Stimulated activated CD8-positive, alpha-beta memory T cell treated with anti-CD3 and anti-CD28 coated beads, Interleukin-4, amount 100 ng/mL, for 1 hour (primary cell): ENCODE results near the gene XIRP2.
"Not testable (repeated sequence)": the region's sequence is repeated elsewhere in the genome, so short reads cannot be mapped to it uniquely, and the experiment has no call there.

Source experiments
- DNase-seq, 2 donors: peaks; one replicate each; pipeline ENCODE4 v3.0.0-alpha.2; 2020; ENCODE audit warnings: low read depth in 2 of 2, low spot score in 1 of 2

XIRP2 gene

DNA sequence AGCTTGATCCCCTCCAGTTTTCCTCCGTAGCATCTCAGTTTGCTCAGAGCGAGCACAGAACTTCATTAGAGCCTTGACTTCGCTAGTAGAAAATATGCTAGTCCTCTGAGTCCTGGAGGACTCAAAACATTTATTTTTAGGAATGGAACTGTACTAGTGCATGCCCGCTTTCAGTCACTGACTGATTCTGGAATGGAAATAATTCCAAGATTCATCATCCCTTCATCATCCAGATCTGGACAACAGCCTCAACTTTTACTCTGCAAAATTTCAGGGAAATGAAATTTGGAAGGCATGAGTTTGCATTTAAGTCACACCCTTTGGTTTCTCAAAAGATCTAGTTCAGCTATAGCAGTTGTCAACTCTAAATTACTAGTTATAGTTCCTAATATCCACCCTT lies 304.6 kb downstream of the XIRP2 start:
- no peak for DNase-seq

DNA sequence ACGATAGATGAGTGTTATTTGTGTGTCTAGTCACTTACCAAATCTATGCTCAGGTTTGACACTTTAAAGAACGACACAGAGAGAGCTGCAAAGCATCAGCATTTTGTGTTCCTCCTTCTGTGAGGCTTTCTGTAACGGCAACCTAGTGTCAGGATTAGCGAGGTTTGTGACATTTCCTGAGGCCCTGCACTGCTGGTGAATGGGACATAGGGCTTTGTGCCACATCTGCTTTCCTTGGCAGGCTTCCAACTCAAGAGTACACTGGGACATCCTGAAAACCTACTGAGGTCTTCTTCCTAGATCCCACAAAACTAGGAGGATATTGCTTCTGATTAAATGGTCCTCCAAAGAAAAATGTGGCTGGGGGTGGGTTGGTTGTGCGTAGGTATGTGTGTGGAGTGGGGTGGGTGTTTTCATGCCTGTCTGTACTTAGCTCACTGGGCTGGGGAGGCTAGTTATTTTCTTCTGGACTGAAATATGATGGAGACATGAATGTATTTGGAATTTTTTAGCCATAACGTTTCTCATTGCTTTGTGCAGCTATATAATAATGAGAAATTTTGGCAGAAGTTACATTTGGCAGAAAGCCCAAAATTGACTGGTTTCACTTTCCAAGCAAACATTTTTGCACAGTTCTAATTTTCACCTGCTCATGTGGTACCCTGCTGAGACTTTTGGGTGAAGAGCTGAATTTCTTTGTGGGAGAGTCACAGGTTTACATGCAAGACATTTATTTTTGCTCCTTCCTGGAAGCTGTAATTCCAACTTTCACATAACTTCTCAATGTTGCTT lies 308.4 kb downstream of the XIRP2 start:
- DNase-seq, result no peak

DNA sequence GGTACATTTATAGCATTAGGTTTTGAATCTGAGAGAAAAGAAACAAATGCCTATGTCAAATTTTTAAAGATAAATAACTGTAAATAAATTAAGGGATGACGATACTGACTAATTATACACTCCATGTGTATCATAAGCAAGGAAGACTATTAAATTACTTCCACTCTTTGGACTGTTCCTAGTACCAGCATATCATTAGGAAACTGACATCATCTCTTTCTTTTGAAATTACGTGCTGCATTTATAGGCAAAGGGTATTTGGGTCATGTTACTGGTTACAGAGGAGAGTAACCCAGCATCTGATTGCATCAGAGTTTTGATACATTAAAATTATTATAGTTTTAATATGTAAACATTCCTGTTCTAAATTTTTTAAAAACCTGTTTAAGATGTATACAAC lies 309.7 kb downstream of the XIRP2 start:
- DNase-seq, result no peak

DNA sequence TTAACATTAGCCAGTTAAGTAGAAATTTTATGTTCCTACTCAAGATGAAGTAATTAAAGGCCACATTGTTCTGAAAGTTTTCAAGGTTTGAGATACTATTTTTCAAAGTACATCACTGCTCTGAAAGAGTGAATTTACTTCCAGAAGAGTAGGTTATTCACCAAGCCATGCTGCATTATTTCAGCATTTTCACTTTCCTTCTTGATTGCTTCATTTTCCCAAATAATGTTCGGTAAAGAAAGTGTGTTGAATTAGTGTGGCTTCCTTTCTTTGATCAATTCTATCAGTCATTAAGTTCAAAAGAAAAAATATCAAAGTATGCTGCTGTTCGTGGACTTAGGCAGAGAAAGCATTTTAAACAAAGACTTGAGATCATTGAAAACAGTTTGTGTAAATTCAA lies 310.3 kb downstream of the XIRP2 start:
- DNase-seq, result no peak

DNA sequence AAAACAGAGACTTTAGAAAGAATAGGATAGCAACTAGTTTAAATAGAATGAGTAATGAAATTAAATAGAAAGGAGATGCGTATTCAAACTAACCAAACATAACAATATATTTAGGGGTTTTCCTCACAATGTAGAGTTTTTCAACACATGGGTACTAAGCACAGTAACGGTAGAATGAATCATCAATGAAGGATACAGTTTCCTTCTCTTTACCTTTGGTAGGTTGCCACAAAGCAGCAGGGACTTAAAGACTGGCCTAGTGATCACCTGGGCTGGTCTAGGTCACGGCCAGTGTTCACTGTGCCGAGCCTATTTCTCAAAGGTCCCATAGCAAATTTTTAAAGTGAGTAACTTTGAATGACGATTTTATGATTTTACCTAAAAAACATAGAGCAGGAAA lies 311.7 kb downstream of the XIRP2 start:
- DNase-seq, result no peak

DNA sequence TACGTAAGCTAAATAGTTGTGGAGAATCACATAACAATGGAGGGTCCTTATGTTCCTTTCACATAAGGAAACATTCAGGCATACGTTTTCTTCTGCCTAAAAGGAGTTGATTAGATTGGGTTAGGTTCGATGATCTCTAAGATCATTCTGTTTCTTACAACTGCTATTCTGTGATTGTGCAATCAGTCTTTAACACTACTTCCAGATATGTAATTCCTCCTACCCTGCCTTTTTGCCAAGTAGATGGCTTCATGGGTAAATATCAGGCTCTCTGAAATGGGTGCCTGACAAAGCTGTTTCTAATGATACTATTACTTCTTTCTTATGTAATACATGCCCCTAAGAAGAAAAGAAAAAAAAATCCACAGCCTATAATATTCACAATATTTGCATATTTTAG lies 321.5 kb downstream of the XIRP2 start:
- no peak for DNase-seq

DNA sequence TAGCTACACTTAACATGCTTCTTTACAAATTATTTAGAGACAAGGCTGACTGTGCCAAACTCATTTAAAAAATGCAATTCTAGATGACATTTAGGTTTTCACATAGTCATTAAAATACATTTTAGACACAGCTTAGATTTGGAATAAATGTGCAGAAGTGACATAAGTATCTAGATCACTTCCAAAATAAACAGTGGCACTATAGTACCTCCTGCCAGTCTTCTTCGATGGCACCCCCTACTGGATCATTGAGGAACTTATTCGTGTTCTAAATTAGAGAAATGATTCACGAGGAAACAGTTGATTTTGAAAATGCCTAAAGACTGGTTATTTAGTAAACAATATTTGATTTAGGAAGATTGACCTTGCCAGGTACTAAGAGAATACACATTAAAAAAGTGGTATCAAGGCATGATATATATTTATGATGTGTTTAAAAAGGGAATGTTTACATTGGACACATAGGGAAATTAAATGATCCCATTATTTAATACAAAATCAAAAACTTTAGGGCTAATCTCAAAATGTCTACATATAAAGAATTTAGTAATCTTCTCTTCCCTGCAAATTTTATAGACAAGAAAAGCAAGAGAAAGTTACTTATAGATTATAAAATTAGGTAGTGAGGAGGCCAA lies 323.9 kb downstream of the XIRP2 start:
- DNase-seq, result no peak

DNA sequence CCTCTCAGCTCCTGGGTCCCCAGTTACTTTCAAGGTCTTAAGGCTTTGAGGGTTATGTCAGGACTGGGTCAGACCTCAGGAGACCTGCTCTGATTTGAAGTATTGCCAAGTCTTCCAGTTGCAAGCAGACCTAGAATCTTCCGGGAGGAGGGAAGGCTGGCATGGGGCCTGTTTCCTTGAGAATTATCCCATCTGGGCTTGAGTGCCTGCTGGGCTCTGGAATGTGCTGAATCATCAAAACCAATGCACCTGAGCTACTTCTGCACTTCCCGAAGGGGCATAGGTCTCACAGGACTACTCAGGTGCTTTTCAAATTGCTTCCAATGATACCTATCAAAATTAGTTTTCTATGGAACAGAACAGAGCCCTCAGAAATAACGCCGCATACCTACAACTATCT lies 327.3 kb downstream of the XIRP2 start:
- DNase-seq, result no peak

DNA sequence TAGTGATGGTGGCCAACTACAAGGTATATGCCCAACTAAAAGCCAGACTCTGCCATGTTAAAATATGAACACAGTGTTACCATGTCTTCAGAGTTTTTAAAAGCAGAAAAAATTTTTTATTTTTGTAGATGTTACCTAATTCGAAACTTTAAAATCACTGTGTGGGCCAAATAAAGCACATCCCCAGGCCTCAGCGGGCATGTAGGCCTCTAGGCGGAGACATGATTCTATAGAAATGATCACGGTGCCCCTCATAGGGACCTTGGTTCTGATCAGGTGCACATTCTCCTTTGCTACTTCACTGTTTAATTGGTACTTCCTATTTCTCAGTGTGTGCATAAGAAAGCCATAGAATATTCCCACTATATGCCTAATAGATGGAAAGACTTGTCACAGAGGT lies 349.2 kb downstream of the XIRP2 start:
- DNase-seq, result no peak

DNA sequence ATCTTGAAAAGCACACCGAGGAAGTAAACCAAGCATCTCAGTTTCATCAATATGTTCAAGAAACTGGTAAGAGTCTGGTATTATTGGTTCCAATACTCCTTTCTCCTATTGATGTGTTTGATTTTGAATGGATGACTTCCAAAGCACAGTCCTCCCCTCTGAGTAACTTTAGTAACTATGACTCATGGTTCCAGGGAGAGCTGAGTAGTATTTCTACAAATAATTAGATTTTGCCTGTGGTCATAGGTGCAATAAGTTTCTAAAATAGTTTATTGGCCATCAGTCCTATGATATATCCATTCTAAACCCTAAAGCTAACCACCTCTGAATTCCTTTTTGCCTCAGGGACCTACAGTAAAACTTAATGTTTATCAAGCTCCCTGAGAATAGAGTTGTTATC lies 352.4 kb downstream of the XIRP2 start:
- DNase-seq, result no peak

DNA sequence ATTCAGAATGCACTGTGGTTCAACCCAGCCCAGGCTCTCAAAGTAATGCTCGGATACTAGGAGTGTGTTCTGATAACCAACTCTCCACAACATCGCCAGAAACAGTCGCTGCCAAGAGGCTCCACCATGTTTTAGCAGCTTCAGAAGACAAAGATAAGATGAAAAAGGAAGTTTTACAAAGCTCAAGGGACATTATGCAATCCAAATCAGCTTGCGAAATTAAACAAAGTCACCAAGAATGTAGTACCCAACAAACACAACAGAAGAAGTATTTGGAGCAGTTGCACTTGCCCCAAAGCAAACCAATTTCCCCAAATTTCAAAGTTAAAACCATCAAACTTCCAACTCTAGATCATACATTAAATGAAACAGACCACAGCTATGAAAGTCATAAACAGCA lies 360.9 kb downstream of the XIRP2 start:
- no peak for DNase-seq

DNA sequence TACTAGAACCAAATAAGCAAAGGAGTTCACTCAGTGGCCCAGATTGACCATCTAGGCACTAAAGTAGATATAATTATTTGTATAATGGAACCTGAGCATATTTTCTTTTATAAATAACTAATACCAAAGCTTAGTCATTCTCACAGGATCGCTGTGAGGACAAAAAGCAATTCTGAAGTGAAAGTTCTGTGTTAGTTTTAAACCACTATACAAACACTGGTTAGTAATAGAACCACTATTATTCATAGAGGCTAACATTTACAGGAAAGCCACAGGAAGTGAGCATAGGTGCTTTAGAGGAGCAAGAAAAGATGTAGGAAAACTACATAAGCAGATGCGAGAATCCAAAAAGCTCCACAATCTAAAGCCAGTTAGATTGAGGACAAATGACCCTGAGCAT lies 364.7 kb downstream of the XIRP2 start:
- DNase-seq, result no peak

DNA sequence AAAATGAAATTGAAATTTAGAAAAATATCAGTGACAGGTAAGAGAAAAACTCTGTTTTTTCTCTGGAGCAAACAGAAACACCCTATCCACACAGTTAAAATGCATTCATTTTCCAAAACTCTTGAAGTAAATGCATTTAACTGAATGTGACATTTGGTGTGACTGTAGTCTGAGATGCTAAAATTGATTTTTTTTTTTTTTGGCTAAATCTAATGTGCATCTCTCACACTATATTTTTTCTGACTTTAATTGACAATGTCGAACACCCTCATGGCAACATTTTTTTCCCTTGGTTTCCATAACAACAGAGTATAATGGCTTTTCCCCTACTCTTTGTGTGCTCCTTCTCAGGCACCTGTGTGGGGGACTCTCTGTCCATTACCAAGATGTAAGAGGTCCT lies 366.4 kb downstream of the XIRP2 start:
- no peak for DNase-seq

DNA sequence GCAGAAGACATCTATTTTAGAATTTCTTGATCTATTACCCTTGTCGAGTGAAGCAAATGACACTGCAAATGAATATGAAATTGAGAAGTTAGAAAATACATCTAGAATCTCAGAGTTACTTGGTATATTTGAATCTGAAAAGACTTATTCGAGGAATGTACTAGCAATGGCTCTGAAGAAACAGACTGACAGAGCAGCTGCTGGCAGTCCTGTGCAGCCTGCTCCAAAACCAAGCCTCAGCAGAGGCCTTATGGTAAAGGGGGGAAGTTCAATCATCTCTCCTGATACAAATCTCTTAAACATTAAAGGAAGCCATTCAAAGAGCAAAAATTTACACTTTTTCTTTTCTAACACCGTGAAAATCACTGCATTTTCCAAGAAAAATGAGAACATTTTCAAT lies 370.4 kb downstream of the XIRP2 start:
- no peak for DNase-seq

DNA sequence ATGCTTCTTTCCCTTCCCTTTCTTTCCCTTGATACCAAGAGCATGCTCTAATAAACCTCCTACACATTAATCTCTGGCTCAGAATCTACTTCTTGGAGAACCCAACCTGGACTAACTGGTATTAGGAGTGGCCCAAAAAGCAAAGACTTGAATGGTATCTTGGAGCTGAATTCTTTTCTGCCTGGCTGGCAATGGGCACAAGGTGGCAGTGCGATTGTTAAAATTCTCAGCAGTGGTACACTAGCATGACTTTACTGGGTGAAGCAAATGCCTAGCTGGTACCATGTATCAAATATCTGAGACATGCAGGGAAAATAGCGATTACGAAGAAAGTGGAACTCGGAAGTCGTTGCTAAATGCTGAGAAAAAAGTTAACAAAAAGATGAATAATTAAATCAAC lies 376.1 kb downstream of the XIRP2 start:
- no peak for DNase-seq

DNA sequence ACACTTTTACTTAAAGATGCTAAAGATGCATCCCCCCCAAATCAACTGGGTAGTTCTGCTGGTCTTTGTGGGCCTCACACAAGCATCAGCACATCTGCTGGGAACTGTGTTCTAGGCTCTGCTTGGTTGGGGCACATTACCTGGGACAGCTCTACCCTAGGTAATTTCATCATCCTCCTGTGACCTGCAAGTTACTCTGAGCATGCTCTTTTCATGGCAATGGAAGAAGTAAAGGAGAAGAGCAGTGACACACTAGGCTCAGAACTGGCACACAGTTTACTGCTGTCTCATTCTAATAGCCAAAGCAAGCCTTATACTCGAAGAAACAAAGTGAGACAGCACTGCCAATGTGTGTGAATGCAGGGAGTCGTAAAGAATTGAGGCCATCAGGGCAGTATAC lies 376.7 kb downstream of the XIRP2 start:
- no peak for DNase-seq

DNA sequence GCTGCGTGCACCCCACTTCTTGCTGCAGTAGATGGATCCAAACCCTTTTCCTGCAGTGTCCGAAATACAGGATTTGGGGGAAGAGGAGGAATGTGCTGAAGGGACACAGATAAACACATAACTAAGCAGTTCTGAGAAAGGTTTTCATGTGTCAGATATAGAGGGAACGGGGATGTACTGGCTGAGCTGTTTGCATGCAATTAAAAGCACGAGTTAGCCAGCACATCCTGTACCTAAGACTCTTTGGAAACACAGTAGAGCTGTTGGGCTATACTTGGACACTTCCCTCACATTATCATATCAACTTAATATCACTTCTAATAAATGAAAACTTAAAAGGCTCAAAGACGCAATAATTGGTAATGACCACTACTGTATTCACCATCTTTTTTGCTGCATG lies 377.4 kb downstream of the XIRP2 start:
- DNase-seq, result no peak

DNA sequence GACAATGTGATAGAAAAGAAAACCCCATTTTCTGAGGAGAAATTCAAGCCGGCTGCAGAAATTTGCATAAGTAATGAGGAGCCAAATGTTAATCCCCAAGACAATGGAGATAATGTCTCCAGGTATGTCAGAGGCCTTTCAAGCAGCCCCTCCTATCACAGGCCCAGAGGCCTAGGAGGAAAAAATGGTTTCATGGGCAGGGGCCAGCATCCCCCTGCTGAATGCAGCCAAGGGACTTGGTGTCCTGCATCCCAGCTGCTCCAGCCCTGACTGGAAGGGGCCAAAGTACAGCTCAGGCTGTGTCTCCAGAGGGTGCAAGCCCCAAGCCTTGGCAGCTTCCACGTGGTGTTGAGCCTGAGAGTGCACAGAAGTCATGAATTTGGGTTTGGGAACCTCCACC lies 380.0 kb downstream of the XIRP2 start:
- DNase-seq, result not testable (repeated sequence)

DNA sequence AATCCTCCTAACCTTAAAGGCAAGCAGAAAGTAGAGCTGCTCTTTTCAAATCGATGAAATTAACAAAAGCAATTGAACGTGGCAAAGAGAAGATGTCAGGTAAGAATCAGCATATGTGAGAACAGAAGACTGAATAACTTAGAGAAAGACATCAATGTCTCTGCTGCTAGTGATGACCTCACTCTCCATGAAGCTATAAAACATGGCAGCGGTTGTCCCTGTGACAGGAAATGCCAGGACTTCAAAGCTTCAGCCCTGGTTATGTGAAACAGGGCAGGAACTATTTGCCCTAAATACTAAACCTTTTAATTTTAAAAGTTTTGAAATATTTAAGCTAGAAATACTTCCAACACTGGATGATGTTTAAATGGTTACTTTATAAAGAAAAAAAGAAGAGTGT lies 383.7 kb downstream of the XIRP2 start:
- DNase-seq, result no peak

DNA sequence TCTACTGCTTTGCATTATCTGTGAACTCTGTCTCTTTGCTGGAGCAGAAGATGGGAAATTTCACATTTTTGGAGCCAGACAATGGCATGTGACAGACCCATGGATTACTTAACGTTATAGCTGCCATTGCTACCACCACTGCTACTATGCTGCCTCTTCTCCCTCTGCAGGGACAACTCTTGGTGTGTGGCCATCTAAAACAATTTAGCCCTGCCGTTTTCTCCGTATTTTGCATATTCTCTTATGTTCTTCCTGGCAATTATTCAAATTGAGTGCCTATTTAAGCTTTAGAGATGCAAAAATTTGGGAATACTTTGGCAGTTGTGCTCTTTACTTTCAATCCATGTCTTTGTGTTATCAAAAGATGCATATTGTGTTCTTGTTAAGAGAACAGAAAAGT lies 386.8 kb downstream of the XIRP2 start:
- no peak for DNase-seq

DNA sequence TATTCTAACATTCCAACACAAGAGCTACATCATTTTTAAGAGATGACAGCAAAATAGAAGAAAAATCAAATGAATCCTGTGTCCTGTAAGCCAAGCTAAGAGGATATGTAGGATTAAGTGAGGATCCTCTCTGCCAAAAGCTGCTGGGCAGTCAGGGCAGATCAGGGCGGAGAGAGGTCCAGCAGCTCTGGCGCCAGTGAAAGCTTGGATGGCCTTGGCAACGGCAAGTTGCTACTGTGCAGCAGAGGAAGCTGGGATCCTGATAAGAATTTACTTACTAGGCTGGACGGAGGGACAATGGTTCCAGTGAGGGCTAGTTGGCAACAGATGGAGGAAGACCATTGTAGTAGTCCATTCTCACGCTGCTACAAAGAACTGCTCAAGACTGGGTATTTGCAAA lies 391.5 kb downstream of the XIRP2 start:
- DNase-seq, result no peak

DNA sequence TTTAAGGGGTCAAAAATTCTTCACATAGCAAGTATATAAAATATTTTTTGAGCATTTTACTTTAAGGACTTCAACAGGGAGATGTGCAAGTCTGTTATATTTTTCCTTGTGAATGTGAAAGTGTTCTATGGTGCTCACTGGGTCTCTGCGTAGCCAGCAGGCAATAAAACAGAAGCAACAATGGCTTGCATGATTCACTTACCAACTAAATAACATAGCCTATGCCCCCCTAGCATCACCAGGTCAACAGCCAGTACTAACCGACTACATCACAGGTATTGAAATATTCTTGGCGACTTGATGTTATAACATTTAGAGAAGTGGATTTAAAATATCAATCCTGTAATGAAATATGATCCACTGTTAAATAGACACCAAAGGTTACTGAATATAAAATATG lies 398.9 kb downstream of the XIRP2 start:
- DNase-seq, result no peak
